PC-9 (cell line): Measurements from ENCODE around the gene EMX2. TPM values are rescaled to one million over a fixed set of nuclear protein-coding genes. Genes with fewer than 3 reads are reported as not detected.

ENCODE experiments used
- BruUV-seq: library from RNA; stranded (reverse); fragments of 400-500 nt; replicated peaks from 2 replicates; lab custom pipeline; 2021; lab: Mats Ljungman, UMichigan
- CTCF ChIA-PET: fragments of 300-600 bp; sonication (Branson Sonifier 250); formaldehyde crosslinking; loops from one replicate; lab custom pipeline; 2022; ENCODE audit warnings: antibody characterized with exemption; lab: Charles Lee
- POLR2A ChIA-PET: fragments of 300-600 bp; sonication (Branson Sonifier 250); formaldehyde crosslinking; loops from one replicate; lab custom pipeline; 2022; ENCODE audit warnings: antibody characterized with exemption; ENCODE audit not compliant: unreplicated experiment; lab: Charles Lee
- DNase-seq, 2 experiments: peaks; one replicate each; pipeline versions ENCODE4 v3.0.0 to v3.0.0-alpha.2; 2015 to 2022; ENCODE audit warnings: mixed read lengths in 1 of 2
- H2AFZ ChIP-seq: fragments of 200-600 bp; sonication (generic); 2 replicates; pipeline ENCODE4 v1.8.1; 2017; ENCODE audit warnings: antibody characterized with exemption
- H3F3A ChIP-seq: fragments of 200-600 bp; sonication (generic); 2 replicates; pipeline ENCODE4 v1.8.1; 2017; ENCODE audit warnings: antibody characterized with exemption, mild to moderate bottlenecking, low read depth; ENCODE audit not compliant: insufficient read depth
- H3K27ac ChIP-seq: fragments of 200-600 bp; sonication (generic); 2 replicates; pipeline ENCODE4 v1.6.1; 2016; ENCODE audit warnings: mixed run types
- H3K27me3 ChIP-seq: fragments of 200-600 bp; sonication (generic); 2 replicates; pipeline ENCODE4 v1.6.1; 2016; ENCODE audit warnings: low read depth, mixed run types; ENCODE audit not compliant: insufficient read depth
- H3K36me3 ChIP-seq: fragments of 200-600 bp; sonication (generic); 2 replicates; pipeline ENCODE4 v1.6.1; 2016; ENCODE audit warnings: low read depth, mixed run types
- H3K4me1 ChIP-seq: fragments of 200-600 bp; sonication (generic); replicated peaks from 2 replicates; pipeline ENCODE4 v1.6.1; 2016; ENCODE audit warnings: mixed run types; ENCODE audit not compliant: insufficient read depth
- H3K4me2 ChIP-seq: fragments of 200-600 bp; sonication (generic); 2 replicates; pipeline ENCODE4 v1.6.1; 2017; ENCODE audit warnings: mixed run types
- H3K4me3 ChIP-seq: fragments of 200-600 bp; sonication (generic); 2 replicates; pipeline ENCODE4 v1.6.1; 2016; ENCODE audit warnings: mixed run types
- H3K79me2 ChIP-seq: fragments of 200-600 bp; sonication (generic); 2 replicates; pipeline ENCODE4 v1.6.1; 2017; ENCODE audit warnings: low read depth, mixed run types
- H3K9me2 ChIP-seq: fragments of 200-600 bp; sonication (generic); 2 replicates; pipeline ENCODE4 v1.8.1; 2017; ENCODE audit warnings: mild to moderate bottlenecking; ENCODE audit not compliant: insufficient read depth
- H3K9me3 ChIP-seq: fragments of 200-600 bp; sonication (generic); 2 replicates; pipeline ENCODE4 v1.8.1; 2016; ENCODE audit warnings: low read depth; ENCODE audit not compliant: insufficient read depth
- H4K20me1 ChIP-seq: fragments of 200-600 bp; sonication (generic); 2 replicates; pipeline ENCODE4 v1.8.1; 2017; ENCODE audit not compliant: insufficient read depth
- EZH2 ChIP-seq: fragments of 200-600 bp; sonication (generic); IDR thresholded peaks from 2 replicates; pipeline ENCODE4 v1.8.0; 2017; ENCODE audit warnings: antibody characterized with exemption, low read depth
- intact Hi-C: fragments of 100-400 bp; cut with micrococcal nuclease; formaldehyde crosslinking; loops from one replicate; pipeline ENCODE4 v1.10.0; 2022; ENCODE audit not compliant: unreplicated experiment
- total RNA-seq: library from RNA; stranded (reverse); gene quantifications from 2 replicates; pipeline ENCODE4 v1.2.3, GENCODE V29; 2021
- TF ChIP-seq, protein P1 (sequence below): fragments of 200-600 bp; sonication (generic); conservative IDR thresholded peaks from 2 replicates; pipeline ENCODE4 v1.6.1; 2017; ENCODE audit warnings: mixed run types, antibody characterized with exemption, mild to moderate bottlenecking, moderate library complexity

The EMX2 gene
- total RNA-seq, 1 experiment from 2014 or later, result not detected

DNA sequence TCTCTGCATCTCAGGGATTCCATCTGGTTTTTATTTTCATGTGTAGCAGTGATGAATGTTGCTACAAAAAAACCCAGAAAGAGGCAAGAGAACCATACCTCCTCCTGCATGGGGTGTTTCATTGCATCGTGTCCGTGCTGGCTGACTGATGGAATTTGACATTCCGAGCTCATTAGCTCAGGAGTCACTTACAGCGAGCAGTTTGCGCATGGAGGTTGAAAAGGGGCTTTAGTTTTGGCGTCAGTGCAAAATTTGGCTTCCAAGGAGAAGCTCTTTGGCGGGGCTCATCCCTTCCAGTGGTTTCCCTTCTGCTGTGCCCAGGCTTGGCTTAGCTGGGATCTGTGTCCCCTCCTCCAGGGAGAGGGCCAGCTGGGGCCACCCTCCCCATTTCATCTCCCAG, 25.8 kb downstream of the EMX2 start:
- Histone ChIP-seq H3K27ac (no peak overlapping the region), H3K36me3 (no peaks in the 10 kb centered on the region), H3K4me2 (no peak overlapping the region), H3F3A (no peaks in the 10 kb centered on the region), H3K4me3 (no peak overlapping the region), H2AFZ (no peak overlapping the region), H3K4me1 (no peaks in the 10 kb centered on the region), H4K20me1 (no peaks in the 10 kb centered on the region), H3K79me2 (no peaks in the 10 kb centered on the region), H3K27me3 (no peaks in the 10 kb centered on the region), H3K9me2 (no peaks in the 10 kb centered on the region), H3K9me3 (no peaks in the 10 kb centered on the region)
- no peak for TF ChIP-seq EZH2
- TF ChIP-seq, protein P1, sequence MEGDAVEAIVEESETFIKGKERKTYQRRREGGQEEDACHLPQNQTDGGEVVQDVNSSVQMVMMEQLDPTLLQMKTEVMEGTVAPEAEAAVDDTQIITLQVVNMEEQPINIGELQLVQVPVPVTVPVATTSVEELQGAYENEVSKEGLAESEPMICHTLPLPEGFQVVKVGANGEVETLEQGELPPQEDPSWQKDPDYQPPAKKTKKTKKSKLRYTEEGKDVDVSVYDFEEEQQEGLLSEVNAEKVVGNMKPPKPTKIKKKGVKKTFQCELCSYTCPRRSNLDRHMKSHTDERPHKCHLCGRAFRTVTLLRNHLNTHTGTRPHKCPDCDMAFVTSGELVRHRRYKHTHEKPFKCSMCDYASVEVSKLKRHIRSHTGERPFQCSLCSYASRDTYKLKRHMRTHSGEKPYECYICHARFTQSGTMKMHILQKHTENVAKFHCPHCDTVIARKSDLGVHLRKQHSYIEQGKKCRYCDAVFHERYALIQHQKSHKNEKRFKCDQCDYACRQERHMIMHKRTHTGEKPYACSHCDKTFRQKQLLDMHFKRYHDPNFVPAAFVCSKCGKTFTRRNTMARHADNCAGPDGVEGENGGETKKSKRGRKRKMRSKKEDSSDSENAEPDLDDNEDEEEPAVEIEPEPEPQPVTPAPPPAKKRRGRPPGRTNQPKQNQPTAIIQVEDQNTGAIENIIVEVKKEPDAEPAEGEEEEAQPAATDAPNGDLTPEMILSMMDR, result no peak
- intact Hi-C loops, result no loop called here
- CTCF ChIA-PET, result no interaction called here
- BruUV-seq, result no TSS peak
- DNase-seq, result no peak
- POLR2A ChIA-PET, result no interaction called here

DNA sequence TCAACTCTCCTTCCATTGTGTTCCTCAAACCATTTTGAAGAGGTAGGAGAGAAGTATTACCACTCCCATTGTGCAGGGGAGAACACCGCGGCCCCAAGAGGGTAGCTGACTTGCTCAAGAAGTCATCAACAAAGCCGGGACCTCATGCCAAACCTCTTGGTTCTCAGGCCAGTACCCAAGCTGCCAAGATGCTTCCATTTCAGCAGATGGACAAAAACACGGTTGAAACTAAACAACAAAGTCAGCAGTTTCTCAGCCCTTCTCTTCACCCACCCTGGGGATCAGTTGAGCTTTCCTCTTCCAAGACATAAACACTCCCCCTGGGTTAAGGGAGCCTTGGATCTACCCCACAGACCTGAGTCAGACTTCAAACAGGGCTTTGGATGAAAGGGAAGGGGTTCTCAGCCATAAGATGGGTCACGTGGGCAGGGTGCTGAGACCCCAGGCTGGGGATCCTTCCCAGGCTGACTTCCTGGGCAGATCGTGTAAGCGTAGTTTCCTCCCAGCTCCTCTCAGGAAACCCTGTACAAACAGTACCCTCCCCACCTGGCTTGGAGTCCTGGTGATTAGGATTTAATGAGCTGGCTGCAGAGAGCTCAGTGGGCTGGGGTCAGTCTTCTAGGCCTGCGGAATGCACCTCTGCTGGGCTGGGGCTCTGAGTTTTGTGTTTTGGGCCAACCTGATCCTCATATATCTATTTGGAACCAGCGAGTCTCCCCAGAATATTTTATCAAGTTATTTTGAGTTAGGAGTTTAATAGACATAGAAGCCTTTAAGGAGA, 27.3 kb downstream of the EMX2 start:
- H3K79me2 ChIP-seq, result no peaks in the 10 kb centered on the region
- H3F3A ChIP-seq, result no peaks in the 10 kb centered on the region
- ChIA-PET POLR2A (no interaction called here), CTCF (no interaction called here)
- TF ChIP-seq EZH2, result no peak
- TF ChIP-seq, protein P1, result no peak
- no peaks in the 10 kb centered on the region for H3K9me2 ChIP-seq
- no peak overlapping the region for H3K4me2 ChIP-seq
- no peaks in the 10 kb centered on the region for H3K4me1 ChIP-seq
- no peak for DNase-seq
- intact Hi-C loops, result no loop called here
- no peaks in the 10 kb centered on the region for H3K9me3 ChIP-seq
- H3K36me3 ChIP-seq, result no peaks in the 10 kb centered on the region
- no peak overlapping the region for H3K4me3 ChIP-seq
- no peak overlapping the region for H2AFZ ChIP-seq
- no peaks in the 10 kb centered on the region; the same call in 1 of the 2 replicates for H3K27me3 ChIP-seq
- no peaks in the 10 kb centered on the region for H4K20me1 ChIP-seq
- no TSS peak for BruUV-seq
- no peak overlapping the region for H3K27ac ChIP-seq

DNA sequence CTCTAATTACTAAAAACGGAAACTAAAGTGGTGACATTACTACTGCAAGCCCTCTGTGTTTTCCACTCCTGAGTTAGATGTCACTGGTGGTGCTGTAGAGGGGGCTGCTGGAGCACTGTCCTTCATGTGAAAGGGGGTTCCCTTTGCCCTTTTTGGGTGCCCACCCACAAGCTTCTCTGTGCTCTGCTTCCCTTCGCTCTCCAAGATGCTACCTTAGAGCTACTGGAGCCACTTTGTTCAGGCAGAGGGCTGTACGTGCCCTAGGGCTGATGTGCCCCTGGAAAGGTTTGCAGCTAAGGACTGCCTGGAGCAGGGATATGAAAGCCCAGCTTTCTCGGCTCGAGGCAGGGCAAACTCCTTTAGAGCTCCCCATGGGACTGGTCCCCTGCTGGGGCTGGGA, 28.3 kb downstream of the EMX2 start:
- intact Hi-C loops, result no loop called here
- Histone ChIP-seq H3K79me2 (no peaks in the 10 kb centered on the region), H2AFZ (no peak overlapping the region), H3K4me2 (no peak overlapping the region), H3K27me3 (no peaks in the 10 kb centered on the region; the same call in 1 of the 2 replicates), H3K4me1 (no peaks in the 10 kb centered on the region), H3K4me3 (no peak overlapping the region), H4K20me1 (no peaks in the 10 kb centered on the region), H3K9me2 (no peaks in the 10 kb centered on the region), H3K9me3 (no peaks in the 10 kb centered on the region), H3K27ac (no peak overlapping the region), H3F3A (no peaks in the 10 kb centered on the region), H3K36me3 (no peaks in the 10 kb centered on the region)
- no peak for DNase-seq
- TF ChIP-seq EZH2, result no peak
- TF ChIP-seq, protein P1, result no peak
- BruUV-seq, result no TSS peak
- ChIA-PET POLR2A (no interaction called here), CTCF (no interaction called here)
